Loucy (cell line): ENCODE data around the gene ACADS.

ENCODE experiments used
- H2AFZ ChIP-seq: fragments of 200-600 bp; sonication (generic); 2 replicates; pipeline ENCODE4 v1.6.0; 2016; ENCODE audit warnings: antibody characterized with exemption, mild to moderate bottlenecking, low read length, moderate library complexity
- H3F3A ChIP-seq: fragments of 200-600 bp; 2 replicates; pipeline ENCODE4 v1.6.0; 2016; ENCODE audit warnings: antibody characterized with exemption, low read depth, mild to moderate bottlenecking
- H3K27me3 ChIP-seq: fragments of 200-600 bp; sonication (generic); 2 replicates; pipeline ENCODE4 v1.6.1; 2014; ENCODE audit warnings: low read length, mild to moderate bottlenecking; ENCODE audit not compliant: insufficient read depth, poor library complexity, severe bottlenecking
- H3K36me3 ChIP-seq: fragments of 200-600 bp; sonication (generic); 2 replicates; pipeline ENCODE4 v1.6.1; 2016; ENCODE audit warnings: low read length; ENCODE audit not compliant: insufficient read depth
- H3K4me1 ChIP-seq: fragments of 200-600 bp; sonication (generic); 2 replicates; pipeline ENCODE4 v1.5.1; 2014; ENCODE audit warnings: low read length, mild to moderate bottlenecking; ENCODE audit not compliant: insufficient read depth, poor library complexity, severe bottlenecking
- H3K4me2 ChIP-seq: fragments of 200-600 bp; sonication (generic); 2 replicates; pipeline ENCODE4 v1.6.0; 2014; ENCODE audit warnings: antibody characterized with exemption, low read length, low read depth, mild to moderate bottlenecking; ENCODE audit not compliant: poor library complexity, severe bottlenecking
- H3K4me3 ChIP-seq: fragments of 200-600 bp; sonication (generic); 2 replicates; pipeline ENCODE4 v1.5.1; 2014; ENCODE audit warnings: low read length, mild to moderate bottlenecking, mixed read lengths; ENCODE audit not compliant: poor library complexity, severe bottlenecking
- H3K79me2 ChIP-seq: fragments of 200-600 bp; sonication (generic); 2 replicates; pipeline ENCODE4 v1.6.1; 2014; ENCODE audit warnings: low read length; ENCODE audit not compliant: insufficient read depth
- H3K9ac ChIP-seq: fragments of 200-600 bp; sonication (generic); 2 replicates; pipeline ENCODE4 v1.6.0; 2014; ENCODE audit warnings: mild to moderate bottlenecking, low read depth, low read length, moderate library complexity; ENCODE audit not compliant: poor library complexity, severe bottlenecking
- H3K9me2 ChIP-seq: fragments of 200-600 bp; sonication (generic); replicated peaks from 2 replicates; pipeline ENCODE4 v1.6.1; 2016; ENCODE audit warnings: low read depth, low read length, mixed read lengths
- H3K9me3 ChIP-seq: fragments of 200-600 bp; sonication (generic); 2 replicates; pipeline ENCODE4 v1.6.1; 2014; ENCODE audit warnings: mild to moderate bottlenecking, antibody characterized with exemption, low read length, low read depth; ENCODE audit not compliant: insufficient read depth
- H4K20me1 ChIP-seq: fragments of 200-600 bp; sonication (generic); 2 replicates; pipeline ENCODE4 v1.6.0; 2014; ENCODE audit warnings: antibody characterized with exemption, low read length, mild to moderate bottlenecking; ENCODE audit not compliant: insufficient read depth, poor library complexity, severe bottlenecking
- CTCF ChIP-seq: fragments of 200-600 bp; sonication (generic); conservative IDR thresholded peaks from 2 replicates; pipeline ENCODE4 v1.5.1; 2014; ENCODE audit warnings: mild to moderate bottlenecking, antibody characterized with exemption, low read length
- EZH2phosphoT487 ChIP-seq: fragments of 200-600 bp; IDR thresholded peaks from 2 replicates; pipeline ENCODE4 v1.6.1; 2018; ENCODE audit warnings: antibody characterized with exemption, mild to moderate bottlenecking, moderate library complexity, borderline replicate concordance

ACADS gene

GRCh38 chr12:120762086-120762485, 36.5 kb downstream of the ACADS start:
- Histone ChIP-seq H3K4me1 (no peaks in the 10 kb centered on the region), H4K20me1 (no peaks in the 10 kb centered on the region), H3K4me3 (no peak overlapping the region), H3K27me3 (no peaks in the 10 kb centered on the region), H3F3A (no peaks in the 10 kb centered on the region), H3K4me2 (no peak overlapping the region), H2AFZ (no peak overlapping the region), H3K9me3 (no peaks in the 10 kb centered on the region), H3K36me3 (peaks cover 70% of the 10 kb centered on the region; the same call in 1 of the 2 replicates), H3K9ac (no peak overlapping the region), H3K79me2 (no peaks in the 10 kb centered on the region), H3K9me2 (no peaks in the 10 kb centered on the region)
- TF ChIP-seq CTCF: no peak
- no peak for TF ChIP-seq EZH2phosphoT487

- Histone ChIP-seq H2AFZ (no peak overlapping the region), H3K4me2 (no peak overlapping the region), H3K79me2 (no peaks in the 10 kb centered on the region), H3K9me2 (no peaks in the 10 kb centered on the region), H3K4me3 (no peak overlapping the region), H3K4me1 (no peaks in the 10 kb centered on the region), H3K9ac (no peak overlapping the region), H4K20me1 (no peaks in the 10 kb centered on the region), H3F3A (no peaks in the 10 kb centered on the region), H3K9me3 (no peaks in the 10 kb centered on the region), H3K36me3 (peaks cover 82% of the 10 kb centered on the region; the same call in 1 of the 2 replicates), H3K27me3 (no peaks in the 10 kb centered on the region)
- TF ChIP-seq EZH2phosphoT487: no peak
- TF ChIP-seq CTCF: no peak
Measured at GRCh38 chr12:120763250-120763649, 37.6 kb downstream of the ACADS start.

- Histone ChIP-seq H3K9me3 (no peaks in the 10 kb centered on the region), H3K4me1 (no peaks in the 10 kb centered on the region), H3K36me3 (peaks cover 92% of the 10 kb centered on the region; the same call in 1 of the 2 replicates), H3K9ac (no peak overlapping the region), H3K4me2 (no peak overlapping the region), H2AFZ (no peak overlapping the region), H3K4me3 (no peak overlapping the region), H3K9me2 (no peaks in the 10 kb centered on the region), H3F3A (no peaks in the 10 kb centered on the region), H3K79me2 (no peaks in the 10 kb centered on the region), H3K27me3 (no peaks in the 10 kb centered on the region), H4K20me1 (no peaks in the 10 kb centered on the region)
- TF ChIP-seq EZH2phosphoT487 (no peak), CTCF (no peak)
Measured at GRCh38 chr12:120764816-120765215, 39.2 kb downstream of the ACADS start.
